MM.1S (cell line): Measurements from ENCODE around the gene PARVB.

Source experiments
- CTCF ChIP-seq: fragments of 300-600 bp; sonication (generic); IDR thresholded peaks from 2 replicates; pipeline ENCODE4 v1.5.1; 2016; ENCODE audit warnings: antibody characterized with exemption, low read length, mixed read lengths
- EZH2 ChIP-seq: fragments of 300-600 bp; sonication (generic); optimal IDR thresholded peaks from 2 replicates; pipeline ENCODE3; 2017; ENCODE audit warnings: low read depth, mild to moderate bottlenecking, antibody characterized with exemption, low read length, mixed read lengths

GRCh38 chr22:44186121-44186510 lies 162.0 kb downstream of the PARVB start:
- TF ChIP-seq CTCF (no peak), EZH2 (no peak)
